NOMO-1 treated with DMSO at 0.1 percent for 48 hours (cell line): ENCODE data around the gene KHK.

Experiments used
- DNase-seq: peaks from one replicate; lab custom pipeline; 2025; ENCODE audit not compliant: unreplicated experiment; lab: John Stamatoyannopoulos, UW

The KHK gene

GRCh38 chr2:27080603-27080936 lies 6.0 kb upstream of the KHK start:
- DNase-seq, result no peak

GRCh38 chr2:27081984-27082772 lies 4.4 kb upstream of the KHK start:
- DNase-seq, result peak; percentile 39

- DNase-seq, result no peak
These were observed 3.7 kb upstream of the KHK start for GRCh38 chr2:27082773-27083409.

GRCh38 chr2:27083410-27084296 lies 2.9 kb upstream of the KHK start:
- DNase-seq, result no peak

GRCh38 chr2:27084297-27085061 lies 2.1 kb upstream of the KHK start:
- no peak for DNase-seq

- no peak for DNase-seq
These were observed 1.4 kb upstream of the KHK start for GRCh38 chr2:27085062-27085672.

GRCh38 chr2:27085673-27086089 lies 891 bp upstream of the KHK start:
- DNase-seq, result peak; percentile 15

- DNase-seq, result peak; percentile 88
These were observed 365 bp upstream of the KHK start for GRCh38 chr2:27086090-27086723.

GRCh38 chr2:27087823-27088410 lies 1.3 kb downstream of the KHK start:
- DNase-seq, result no peak

- DNase-seq, result no peak
These were observed 2.1 kb downstream of the KHK start for GRCh38 chr2:27088634-27089033.

- DNase-seq, result no peak
These were observed 2.8 kb downstream of the KHK start for GRCh38 chr2:27089111-27089954.

GRCh38 chr2:27091746-27092695 lies 5.4 kb downstream of the KHK start:
- DNase-seq, result no peak

GRCh38 chr2:27092696-27093429 lies 6.3 kb downstream of the KHK start:
- DNase-seq, result no peak

- DNase-seq, result no peak
These were observed 7.1 kb downstream of the KHK start for GRCh38 chr2:27093430-27094352.

- DNase-seq, result no peak
These were observed 7.9 kb downstream of the KHK start for GRCh38 chr2:27094353-27094984.

GRCh38 chr2:27095427-27095744 lies 8.8 kb downstream of the KHK start:
- DNase-seq, result no peak
